BJ (cell line): ENCODE measurements around the gene VWDE. TPM values are rescaled to one million over a fixed set of nuclear protein-coding genes. Genes with fewer than 3 reads are reported as not detected.
A peak's percentile ranks its signal among the peaks of the same experiment; 100 is the strongest.

Experiments
- CTCF ChIA-PET: fragments of 350-600 bp; formaldehyde crosslinking; extraction: SDS; loops from one replicate; lab custom pipeline; 2021; ENCODE audit warnings: antibody characterized with exemption, inconsistent platforms; lab: Yijun Ruan, JAX
- POLR2A ChIA-PET: fragments of 300-600 bp; sonication (Branson Sonifier 250); formaldehyde crosslinking; extraction: SDS; loops from one replicate; lab custom pipeline; 2021; ENCODE audit warnings: antibody characterized with exemption; lab: Charles Lee
- DNase-seq: peaks from one replicate; pipeline ENCODE4 v3.0.0-alpha.2; 2011; ENCODE audit warnings: low read depth
- H3K27me3 ChIP-seq: 2 replicates; pipeline ENCODE4 v1.6.0; 2011; ENCODE audit warnings: low read length; ENCODE audit not compliant: control insufficient read depth, insufficient read depth
- H3K36me3 ChIP-seq: 2 replicates; pipeline ENCODE4 v1.5.1; 2011; ENCODE audit warnings: low read length; ENCODE audit not compliant: control insufficient read depth, insufficient read depth
- H3K4me3 ChIP-seq: 2 replicates; pipeline ENCODE4 v1.5.1; 2011; ENCODE audit warnings: low read depth, mild to moderate bottlenecking, control low read depth, low read length
- polyA plus RNA-seq: library from polyadenylated mRNA; depleted of rRNA; stranded (reverse); fragments of >200 nt; gene quantifications from 2 replicates; pipeline ENCODE4 v1.2.3, GENCODE V29; 2011
- TF ChIP-seq, protein P1 (sequence below): IDR thresholded peaks from 2 replicates; pipeline ENCODE4 v1.5.1; 2011; ENCODE audit warnings: low read depth, mild to moderate bottlenecking, control low read depth, inconsistent platforms, low read length, moderate library complexity; ENCODE audit not compliant: insufficient read depth

Gene VWDE
- polyA plus RNA-seq, 1 experiment = not detected

- Histone ChIP-seq H3K4me3 (no peak overlapping the region), H3K36me3 (no peaks in the 10 kb centered on the region), H3K27me3 (no peaks in the 10 kb centered on the region)
- ChIA-PET POLR2A (no interaction called here), CTCF (interaction anchor here (0.6 kb wide), 1 partner anchor 189 kb away, joined by 3 read pairs; no protein-coding TSS in a partner anchor)
- DNase-seq = no peak
- TF ChIP-seq, protein P1, sequence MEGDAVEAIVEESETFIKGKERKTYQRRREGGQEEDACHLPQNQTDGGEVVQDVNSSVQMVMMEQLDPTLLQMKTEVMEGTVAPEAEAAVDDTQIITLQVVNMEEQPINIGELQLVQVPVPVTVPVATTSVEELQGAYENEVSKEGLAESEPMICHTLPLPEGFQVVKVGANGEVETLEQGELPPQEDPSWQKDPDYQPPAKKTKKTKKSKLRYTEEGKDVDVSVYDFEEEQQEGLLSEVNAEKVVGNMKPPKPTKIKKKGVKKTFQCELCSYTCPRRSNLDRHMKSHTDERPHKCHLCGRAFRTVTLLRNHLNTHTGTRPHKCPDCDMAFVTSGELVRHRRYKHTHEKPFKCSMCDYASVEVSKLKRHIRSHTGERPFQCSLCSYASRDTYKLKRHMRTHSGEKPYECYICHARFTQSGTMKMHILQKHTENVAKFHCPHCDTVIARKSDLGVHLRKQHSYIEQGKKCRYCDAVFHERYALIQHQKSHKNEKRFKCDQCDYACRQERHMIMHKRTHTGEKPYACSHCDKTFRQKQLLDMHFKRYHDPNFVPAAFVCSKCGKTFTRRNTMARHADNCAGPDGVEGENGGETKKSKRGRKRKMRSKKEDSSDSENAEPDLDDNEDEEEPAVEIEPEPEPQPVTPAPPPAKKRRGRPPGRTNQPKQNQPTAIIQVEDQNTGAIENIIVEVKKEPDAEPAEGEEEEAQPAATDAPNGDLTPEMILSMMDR = no peak
These were observed 75.7 kb downstream of the VWDE start for GRCh38 chr7:12327922-12328321.

- CTCF ChIA-PET = no interaction called here
These were observed 78.0 kb downstream of the VWDE start for GRCh38 chr7:12325646-12326045.

GRCh38 chr7:12323415-12323814, 80.2 kb downstream of the VWDE start:
- DNase-seq = no peak
- Histone ChIP-seq H3K36me3 (no peaks in the 10 kb centered on the region), H3K27me3 (no peaks in the 10 kb centered on the region), H3K4me3 (no peak overlapping the region)
- ChIA-PET POLR2A (no interaction called here), CTCF (interaction anchor here (0.9 to 1.6 kb wide), 2 partner anchors 257 to 896 kb away, joined by 5 to 8 read pairs; no protein-coding TSS in a partner anchor)
- TF ChIP-seq, protein P1 = no peak

More at GRCh38 chr7:12325646-12326045, 78.0 kb downstream of the VWDE start:
- POLR2A ChIA-PET = no interaction called here
- TF ChIP-seq, protein P1 = no peak
- no peaks in the 10 kb centered on the region for H3K27me3 ChIP-seq
- no peaks in the 10 kb centered on the region for H3K36me3 ChIP-seq
- DNase-seq = no peak
- H3K4me3 ChIP-seq = no peak overlapping the region

DNA sequence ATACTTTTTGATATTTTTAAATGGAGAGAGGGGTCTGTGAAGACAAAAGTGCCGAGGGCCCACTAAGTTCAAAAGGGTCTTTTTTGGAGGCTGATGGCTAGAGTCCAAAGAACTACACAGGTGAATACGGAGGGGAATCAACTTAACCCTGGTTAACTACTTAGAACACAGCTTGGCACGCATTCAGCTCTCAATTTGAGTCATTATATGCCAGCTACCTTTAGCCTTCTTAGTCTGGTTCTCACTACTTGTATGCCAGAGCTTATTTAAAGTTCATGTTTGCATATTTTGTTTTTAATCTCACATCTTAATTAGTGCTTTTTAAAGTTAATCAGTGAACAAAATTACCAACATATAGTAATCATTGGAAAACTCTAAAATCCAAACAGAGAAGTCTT, 80.8 kb downstream of the VWDE start:
- DNase-seq = no peak
- ChIA-PET POLR2A (no interaction called here), CTCF (interaction anchor here (0.9 to 1.6 kb wide), 3 partner anchors 256 to 896 kb away, joined by 4 to 8 read pairs (median 5); no protein-coding TSS in a partner anchor)
- Histone ChIP-seq H3K36me3 (no peaks in the 10 kb centered on the region), H3K27me3 (no peaks in the 10 kb centered on the region), H3K4me3 (no peak overlapping the region)
- TF ChIP-seq, protein P1 = no peak

DNA sequence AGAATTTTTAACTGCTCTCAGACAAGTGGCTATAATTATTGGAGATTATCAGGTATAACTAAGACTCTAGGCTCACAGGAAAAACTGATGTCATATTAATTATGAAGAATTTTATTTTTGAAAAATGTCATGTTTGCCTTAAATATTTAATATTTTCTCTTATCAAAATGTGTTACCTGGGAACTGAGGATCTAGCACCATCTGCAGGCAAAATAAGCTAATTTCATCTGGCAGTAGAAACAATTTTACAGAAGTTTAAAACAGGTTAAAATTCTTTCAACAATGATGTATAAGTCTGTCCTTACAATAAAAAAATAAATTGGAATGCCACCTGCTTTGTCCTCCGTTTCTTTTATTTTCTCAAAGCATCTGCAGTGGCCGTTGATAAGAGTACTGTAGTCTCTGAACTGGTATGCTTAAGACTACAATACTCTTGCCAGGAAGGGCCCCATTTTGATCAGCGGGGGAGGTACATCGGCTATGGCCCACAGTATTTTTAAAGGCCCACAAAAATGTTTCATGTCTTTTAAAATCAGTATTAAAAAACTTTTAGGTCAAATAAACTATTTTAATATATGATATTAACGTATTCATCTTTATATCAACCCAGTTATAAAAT, 81.3 kb downstream of the VWDE start:
- Histone ChIP-seq H3K27me3 (no peaks in the 10 kb centered on the region), H3K4me3 (no peak overlapping the region), H3K36me3 (no peaks in the 10 kb centered on the region)
- no peak for DNase-seq
- POLR2A ChIA-PET = no interaction called here
- TF ChIP-seq, protein P1 = peak; percentile 53
- CTCF ChIA-PET = interaction anchor here (0.9 to 1.6 kb wide), 3 partner anchors 256 to 895 kb away, joined by 4 to 8 read pairs (median 5); no protein-coding TSS in a partner anchor
